ENCODE measurements around the gene MBD5.

MBD5 gene

DNA sequence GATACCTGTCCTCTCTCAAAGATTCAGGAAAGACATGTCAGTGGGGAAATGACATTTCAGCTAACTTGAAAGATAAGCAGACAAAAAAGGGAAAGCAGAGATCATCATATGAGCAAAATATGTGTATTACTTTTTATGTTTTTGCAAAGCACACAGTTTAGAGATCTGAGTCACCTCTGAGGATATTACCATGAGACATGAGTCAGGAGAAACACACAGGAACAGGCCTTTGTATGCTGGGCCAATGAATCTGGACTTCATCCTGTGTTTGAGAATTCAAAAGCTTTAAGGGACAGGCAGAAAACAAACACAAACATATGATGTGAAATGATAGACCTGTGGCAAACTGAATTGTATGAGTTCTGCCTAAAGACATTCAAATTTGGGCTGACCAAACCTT is 317.6 kb downstream of the MBD5 start:
- DNase-seq, result no peak

DNA sequence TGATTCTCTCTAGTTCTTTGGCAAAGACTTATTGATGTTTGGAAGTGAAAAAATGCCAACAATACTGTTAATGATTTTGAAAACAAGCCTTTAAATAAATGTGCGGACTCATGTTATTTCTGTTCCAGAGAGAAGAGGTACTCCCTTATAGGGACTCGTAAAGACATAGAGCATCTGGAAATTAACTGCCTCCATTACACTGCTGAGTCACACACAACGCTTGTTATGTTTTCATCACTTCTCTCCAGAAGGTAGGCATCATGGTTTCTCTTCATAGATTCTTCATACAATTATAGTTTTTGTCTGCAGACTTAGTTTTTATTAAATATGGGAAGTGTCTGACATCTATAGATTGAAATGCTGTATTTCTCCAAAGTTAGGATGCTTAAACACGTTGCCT is 321.2 kb downstream of the MBD5 start:
- DNase-seq, result no peak

DNA sequence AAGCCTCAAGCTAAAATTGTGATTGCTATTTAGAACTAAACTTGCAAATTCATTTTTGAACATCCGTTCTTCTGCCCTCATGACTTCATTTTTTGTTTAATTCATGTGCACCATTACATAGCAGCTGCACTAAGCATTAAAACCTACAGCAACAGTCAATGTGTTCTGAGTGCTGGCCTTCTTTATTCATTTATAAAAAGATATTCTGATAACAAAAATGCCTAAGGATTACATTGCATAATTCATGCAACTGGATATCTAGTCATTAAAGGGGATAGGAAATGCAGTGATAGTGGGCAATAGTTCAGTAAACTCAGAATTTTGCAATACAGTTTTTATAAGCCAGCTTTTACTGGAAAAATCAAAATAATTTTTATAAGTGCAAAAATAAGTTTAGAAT is 329.3 kb downstream of the MBD5 start:
- DNase-seq, result no peak

DNA sequence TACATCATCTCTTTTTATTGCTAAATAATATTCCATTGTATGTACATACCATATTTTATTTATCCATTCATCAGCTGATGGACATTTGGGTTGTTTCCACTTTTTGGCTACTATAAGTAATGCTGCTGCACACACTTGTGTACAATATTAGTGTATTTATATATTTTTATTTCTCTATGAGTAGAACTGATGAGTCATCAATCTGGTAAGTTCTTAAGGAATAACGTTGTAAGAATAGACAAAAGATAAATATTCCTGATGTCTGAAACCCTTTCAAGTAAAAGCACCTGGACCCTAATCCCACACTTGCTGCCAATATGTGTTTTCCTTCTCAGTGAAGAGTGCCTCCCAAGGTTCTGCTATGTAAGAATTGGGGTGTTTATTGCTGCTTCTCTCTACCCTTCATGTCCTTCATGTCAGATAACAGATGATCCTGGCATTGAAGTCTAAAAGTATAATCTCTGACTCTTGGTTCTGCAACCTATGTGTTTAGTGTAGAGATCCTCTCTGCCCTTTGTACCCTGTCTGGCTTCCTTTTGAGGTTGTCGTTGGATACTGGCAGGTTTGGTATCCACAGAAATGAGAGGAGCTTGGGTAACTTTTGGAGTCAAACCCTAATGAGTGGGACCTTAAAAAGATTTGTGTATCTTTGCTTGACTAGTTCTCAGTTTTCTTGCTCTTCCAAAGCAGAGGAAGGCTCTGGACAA is 330.7 kb downstream of the MBD5 start:
- no peak for DNase-seq

DNA sequence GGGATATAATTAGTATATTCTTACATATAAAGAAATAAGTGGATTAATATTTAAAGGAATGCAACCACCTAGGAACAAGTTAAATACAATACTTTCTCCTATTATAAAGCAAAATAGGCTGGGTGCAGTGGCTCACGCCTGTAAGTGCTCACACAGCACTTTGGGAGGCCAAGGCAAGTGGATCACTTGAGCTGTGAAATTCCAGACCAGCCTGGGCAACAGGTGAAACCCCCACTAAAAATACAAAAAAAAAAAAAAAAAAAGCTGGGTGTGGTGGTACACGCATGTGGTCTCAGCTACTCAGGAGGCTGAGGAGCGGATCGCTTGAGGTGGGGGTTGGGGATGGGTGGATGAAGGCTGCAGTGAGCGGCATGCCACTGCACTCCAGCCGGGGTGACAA is 337.5 kb downstream of the MBD5 start:
- no peak for DNase-seq

DNA sequence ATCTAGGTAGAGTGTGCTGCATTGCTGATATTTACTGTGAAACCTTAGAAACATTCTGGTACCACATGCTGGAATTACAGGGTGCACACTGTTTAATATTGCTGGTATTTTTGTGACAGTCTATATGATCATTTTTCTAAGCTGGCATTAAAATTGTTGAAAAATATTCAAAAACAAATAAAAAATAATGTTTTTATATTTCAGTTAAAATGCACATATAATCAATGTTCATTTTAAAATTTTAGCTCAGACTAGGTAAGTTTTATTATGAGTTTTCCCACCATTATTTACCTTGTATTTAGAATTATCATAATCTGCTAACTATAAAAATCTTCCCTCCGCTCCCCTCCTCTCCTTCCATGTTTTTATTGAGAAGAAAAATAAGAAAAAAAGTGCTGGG is 339.8 kb downstream of the MBD5 start:
- DNase-seq, result no peak

DNA sequence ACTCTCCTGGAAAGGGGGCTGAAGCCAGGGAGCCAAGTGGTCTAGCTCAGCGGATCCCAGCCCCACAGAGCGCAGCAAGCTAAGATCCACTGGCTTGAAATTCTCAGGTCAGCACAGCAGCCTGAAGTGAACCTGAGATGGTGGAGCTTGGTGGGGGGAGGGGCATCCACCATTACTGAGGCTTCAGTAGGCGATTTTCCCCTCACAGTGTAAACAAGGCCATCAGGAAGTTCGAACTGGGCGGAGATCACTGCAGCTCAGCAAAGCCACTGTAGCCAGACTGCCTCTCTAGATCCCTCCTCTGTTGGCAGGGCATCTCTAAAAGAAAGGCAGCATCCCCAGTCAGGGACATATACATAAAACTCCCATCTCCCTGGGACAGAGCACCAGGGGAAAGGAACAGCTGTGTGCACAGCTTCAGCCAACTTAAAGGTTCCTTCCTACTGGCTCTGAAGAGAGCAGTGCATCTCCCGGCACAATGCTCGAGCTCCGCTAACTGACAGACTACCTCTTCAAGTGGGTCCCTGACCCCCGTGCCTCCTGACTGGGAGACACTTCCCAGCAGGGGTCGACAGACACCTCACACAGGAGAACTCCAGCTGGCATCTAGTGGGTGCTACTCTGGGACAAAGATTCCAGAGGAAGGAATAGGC is 341.4 kb downstream of the MBD5 start:
- DNase-seq, result no peak

DNA sequence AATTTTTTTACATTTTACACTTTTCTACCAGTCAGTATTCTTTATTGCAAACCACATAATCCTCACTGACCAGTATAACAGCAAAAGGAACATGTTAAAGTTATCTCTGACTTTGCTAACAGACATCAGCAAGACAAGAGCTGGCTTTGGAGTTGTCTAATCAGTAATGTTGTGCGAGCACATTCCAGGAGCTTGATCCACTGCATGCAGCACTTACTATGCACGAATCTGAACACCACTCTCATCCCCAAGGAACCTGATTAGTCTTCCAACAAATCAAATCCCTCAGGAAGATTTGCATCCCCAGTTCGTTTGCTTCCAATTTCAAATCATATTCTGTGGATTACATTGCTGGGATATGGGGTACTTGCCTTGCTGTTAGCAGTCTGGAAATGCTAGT is 354.3 kb downstream of the MBD5 start:
- DNase-seq, result no peak

DNA sequence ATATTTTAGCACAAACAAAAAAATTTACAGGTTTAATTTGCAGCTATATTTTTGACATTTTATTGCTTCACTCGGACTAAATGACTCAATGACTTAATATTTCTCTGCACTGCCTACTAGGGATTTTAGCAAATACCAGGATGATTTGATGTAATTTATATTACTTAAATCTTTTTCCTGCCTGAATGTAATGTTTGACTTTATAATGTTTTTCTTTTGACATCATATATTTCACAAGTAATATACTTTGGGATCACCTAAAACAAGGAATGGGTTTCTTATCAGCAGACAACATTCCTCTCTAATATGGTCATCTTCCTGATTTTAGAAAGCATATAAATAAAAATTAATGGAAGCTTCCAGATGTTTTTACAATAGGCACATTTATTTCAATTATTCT is 370.4 kb downstream of the MBD5 start:
- no peak for DNase-seq

DNA sequence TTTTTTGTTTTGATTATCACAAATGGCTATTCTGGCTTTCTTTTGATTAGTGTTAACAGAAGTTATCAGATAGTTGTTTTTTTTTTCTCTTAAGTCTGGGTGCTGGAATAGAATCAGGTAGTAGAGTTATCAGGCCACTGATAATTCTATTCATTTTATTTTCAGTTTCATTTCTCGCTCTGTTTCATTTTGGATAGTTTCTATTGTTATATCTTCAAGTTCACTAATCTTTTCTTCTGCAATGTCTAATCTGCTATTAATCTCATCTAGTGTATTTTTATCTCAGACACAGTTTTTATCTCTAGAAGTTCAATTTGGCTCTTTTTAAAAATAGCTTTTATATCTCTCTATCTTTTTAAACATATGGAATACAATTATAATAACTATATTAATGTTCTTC is 381.9 kb downstream of the MBD5 start:
- no peak for DNase-seq

DNA sequence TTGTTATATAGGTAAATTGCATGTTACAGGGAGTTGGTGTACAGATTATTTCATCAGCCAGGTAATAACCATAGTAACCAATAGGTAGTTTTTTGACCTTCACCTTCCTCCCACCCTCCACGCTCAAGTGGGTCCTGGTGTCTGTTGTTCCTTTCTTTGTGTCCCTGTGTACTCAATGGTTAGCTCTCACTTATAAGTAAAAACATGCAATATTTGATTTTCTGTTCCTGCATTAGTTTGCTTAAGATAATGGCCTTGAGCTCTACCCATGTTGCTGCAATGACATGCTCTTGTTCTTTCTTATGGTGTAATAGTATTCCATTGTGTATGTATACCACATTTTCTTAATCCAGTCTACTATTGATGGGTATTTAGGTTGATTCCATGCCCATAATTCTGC is 390.0 kb downstream of the MBD5 start:
- DNase-seq, result no peak

DNA sequence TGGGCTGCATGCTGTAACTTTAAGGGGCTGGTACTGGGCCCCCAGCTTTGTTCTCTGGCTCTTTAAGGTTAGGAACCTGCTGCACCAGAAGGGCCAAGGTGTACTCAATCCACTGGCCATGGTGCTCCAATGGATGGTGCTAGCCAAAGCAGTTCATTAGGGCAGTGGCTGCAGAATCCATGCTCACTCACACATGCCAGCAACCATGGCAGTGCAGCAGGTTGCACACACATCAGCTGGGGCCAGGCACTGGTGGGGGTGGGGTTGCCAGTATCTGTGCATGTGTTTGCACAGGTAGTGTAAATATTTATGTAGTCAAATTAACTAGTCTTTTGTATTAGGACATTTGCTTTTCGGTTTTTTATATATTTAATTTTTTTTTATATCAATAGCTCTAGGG is 395.4 kb downstream of the MBD5 start:
- no peak for DNase-seq

DNA sequence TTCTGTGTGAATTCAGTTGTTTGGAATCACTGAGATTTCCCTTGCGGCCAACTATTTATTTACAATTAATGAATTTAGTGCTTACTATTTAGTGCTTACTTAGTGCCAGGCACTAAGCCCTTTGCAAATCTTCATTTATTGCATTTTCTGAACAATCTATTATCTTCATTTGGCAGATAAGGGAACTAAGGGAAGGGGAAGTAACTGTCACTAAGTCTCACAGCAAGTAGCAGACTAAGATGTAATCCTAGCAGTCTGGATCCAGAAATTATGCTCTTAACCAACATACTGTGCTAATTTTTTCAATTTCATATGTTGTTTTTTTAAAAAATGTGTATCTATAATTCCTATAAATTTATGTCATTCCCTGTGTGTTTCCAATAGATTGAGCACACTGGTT is 409.2 kb downstream of the MBD5 start:
- DNase-seq, result no peak

DNA sequence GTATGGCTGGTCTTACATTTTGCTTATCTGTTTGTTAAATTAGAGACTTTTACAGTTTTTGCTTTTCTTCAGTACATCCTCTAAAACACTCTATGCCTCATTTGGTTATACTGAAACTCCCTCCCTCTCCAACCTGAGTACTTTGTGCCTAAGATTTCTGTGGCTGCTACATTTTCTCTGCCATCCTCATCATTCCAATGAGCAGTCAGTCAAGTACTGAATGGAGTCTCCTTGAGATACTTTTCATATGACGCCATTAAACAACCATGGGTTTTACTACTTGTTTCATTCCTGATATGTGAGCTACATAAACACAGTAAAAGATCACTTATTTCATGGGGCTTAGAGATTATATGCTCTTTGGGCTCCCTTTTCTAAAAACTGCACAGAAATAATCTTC is 427.0 kb downstream of the MBD5 start:
- no peak for DNase-seq

DNA sequence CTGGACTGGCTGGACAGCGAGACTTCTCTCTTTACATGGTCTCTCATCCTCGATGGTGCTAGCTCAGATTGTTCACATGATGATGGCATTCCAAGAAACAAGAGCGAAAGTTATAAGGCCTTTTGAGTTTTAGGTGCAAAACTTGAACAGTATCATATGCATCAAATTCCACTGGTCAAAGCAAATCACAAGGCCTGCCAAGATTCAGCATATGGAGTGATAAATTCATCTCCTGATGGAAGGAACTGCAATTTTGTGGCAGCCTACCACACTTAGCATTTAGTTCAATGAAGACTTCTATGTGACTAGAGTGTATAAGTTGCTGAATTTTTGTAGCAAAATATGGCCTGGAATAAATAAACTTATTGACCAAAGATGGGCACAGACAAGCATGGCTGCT is 429.6 kb downstream of the MBD5 start:
- no peak for DNase-seq

DNA sequence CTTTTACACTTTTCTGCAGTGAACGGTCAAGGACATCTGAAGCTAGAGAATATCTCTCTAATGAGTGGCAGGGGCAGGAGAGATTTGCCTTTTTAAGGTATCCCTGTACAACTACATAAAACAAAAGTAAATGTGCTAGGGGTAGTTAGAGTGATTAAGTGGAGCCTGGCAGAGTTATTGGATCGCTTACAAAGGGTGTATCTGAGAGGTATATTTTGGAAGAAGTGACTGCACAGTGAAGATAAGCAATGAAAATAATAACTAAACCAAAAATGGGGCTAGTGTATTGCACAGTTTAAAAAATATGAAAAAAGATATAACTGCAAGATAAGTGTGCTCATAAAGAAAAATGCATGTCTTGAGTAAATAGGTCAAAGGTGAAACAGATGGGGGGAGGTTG is 430.2 kb downstream of the MBD5 start:
- no peak for DNase-seq

DNA sequence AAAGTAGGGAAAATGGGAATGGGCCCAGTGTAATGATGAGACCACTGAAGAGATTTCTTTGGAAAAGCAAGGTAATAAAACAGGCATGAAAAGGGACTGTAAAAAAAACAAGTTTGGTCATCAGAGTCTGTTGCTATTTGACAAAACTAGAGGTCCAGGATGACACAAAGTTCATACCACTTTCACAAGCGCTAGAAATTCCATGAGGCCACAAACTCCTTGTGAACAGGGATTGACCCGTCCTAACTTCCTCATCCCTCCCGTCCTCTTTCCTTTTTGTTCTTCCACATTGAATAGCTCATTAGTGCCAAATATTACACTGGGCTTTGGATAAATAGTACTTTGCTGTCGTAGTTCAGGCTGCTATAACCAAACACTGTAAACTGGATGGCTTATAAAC is 434.9 kb downstream of the MBD5 start:
- DNase-seq, result no peak

DNA sequence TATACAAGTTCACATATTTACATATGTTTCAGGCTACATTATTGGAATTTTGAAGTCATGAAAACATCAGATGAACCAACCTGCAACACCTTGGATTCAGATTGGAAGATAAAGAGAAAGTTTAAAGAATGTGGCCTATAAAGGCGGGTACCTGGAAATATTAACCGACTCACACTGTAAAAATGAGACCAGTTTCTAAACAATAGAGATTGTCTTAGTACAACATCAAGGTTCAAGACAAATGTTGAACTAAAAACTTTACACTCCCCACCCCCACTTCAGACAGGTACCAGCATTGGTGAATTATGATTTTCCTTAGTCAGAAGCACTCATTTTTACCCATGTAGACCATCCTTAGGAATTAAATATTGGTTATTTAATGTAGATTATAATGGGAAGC is 437.3 kb downstream of the MBD5 start:
- DNase-seq, result no peak

DNA sequence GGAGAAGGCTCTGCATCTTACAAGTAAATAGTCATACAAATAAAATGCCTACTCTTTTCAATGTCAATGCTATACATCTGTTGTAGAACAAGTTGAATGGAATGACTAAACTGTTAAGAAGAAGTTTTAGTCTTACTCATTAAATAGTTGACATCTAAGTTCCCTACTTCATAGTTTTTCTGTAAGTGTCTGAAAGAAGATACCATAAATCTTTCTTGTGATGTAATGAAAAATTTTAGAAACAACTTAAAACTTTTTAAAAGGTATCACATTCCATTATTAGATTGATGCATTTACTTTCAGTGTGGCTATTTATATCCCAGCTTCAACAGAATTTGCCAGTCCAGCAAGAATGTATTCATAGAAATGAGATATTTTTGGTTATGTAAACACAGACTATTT is 438.5 kb downstream of the MBD5 start:
- no peak for DNase-seq

DNA sequence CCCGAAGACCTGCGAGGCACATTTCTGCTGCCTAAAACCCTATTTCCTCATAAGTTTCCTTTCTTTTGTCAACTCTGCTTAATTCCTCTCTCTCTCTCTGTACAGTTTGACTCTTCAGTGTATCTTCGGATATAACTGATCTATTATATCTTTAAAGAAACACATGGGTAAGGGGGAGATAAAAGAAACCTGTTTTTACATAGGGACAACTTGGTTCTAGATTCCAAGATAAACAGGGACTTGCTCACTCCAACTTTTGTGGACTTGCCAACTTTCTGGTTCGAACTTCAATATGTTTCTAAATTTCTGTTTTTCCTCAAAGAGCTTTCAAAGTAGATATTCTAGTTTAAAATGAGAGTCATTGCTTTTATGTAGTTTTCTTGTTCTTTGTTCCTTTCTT is 441.0 kb downstream of the MBD5 start:
- no peak for DNase-seq

DNA sequence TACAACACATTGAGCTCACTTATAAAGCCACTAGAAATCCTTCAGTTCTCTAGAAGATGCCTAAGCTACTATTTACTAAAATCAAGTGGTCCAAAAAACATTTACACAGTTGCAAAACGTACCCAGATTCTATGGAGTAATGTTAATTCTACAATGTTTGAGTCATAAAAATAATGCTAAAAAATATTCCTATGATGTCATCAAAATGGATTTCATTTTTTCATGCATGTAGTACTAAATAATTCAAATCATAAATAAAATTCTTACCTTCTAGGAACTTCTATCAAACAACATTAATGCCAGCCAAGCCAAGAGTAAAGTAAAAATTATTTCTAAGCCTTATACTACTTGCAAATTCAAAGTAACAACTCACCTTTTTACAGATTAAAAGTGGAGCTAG is 454.7 kb downstream of the MBD5 start:
- DNase-seq, result no peak

DNA sequence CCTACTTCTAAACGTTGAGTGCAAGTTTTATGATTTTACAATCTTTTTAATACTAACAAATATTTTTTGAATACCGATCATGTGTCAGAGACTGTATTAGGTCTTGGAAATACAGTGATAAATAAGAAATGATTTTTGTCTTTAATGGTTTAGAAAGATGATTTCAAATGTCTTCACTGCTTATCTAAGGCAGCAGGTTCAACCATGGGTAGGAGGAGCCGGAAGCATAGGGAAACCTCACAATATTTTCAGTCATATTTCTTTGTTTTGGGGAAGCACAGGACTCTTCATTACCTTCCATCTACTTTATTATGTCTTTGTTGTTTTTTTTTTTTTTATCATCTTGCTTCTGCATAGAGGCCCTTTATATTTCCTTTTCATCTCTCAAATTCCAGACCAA is 458.5 kb downstream of the MBD5 start:
- DNase-seq, result no peak

DNA sequence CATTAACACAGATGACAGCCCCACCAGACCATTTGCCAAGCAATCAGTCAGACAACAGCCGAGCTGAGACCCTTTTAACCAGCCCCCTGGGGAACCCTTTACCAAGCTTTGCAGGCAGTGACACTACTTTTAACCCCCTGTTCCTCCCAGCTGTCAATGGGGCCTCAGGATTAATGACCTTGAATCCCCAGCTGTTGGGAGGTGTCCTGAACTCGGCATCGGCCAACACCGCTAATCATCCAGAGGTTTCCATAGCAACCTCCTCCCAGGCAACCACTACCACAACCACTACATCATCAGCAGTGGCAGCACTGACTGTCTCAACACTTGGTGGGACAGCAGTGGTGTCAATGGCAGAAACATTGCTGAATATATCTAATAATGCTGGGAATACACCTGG is 462.8 kb downstream of the MBD5 start:
- DNase-seq, result no peak

DNA sequence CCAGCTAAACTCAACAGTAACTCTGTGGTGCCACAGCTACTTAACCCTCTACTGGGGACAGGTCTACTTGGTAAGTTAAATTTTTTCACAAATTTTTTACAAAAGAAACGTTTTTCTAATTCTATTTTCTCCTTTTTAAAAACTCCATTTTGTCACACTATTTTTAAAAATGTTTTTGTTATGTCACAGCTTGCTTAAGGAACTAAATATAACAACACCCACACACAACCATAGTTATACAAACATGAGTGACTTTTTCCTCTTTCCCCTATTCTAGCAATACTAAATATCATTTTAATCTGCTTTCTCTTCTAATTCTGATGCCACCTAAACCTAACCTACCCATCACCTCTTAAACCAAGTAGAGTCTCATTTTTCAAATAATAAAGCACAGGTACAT is 463.2 kb downstream of the MBD5 start:
- DNase-seq, result no peak

DNA sequence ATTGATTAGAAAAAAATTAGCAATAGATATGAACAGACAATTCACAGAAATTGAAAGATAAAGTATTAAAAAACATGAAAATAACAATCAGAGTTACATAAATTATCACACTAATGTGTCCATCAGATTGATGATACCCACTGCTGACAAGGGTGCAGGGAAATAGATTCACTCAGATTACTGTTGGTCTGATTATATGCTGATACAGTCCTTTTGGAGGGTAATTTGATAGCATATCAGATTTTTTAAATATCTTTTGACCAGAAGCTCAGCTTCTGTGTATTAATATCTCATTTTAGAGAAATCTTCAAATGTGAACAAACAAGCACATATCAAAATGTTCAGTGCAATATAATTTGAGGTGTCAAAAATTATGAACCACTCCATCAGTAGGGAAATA is 465.8 kb downstream of the MBD5 start:
- DNase-seq, result no peak

Measured in NCI-H345 (cell line).